GM19193 (cell line): ENCODE measurements around the gene NTM.

Source experiments
- POLR2A ChIP-seq: IDR thresholded peaks from 4 replicates; pipeline ENCODE4 v1.6.1; 2011; ENCODE audit not compliant: insufficient read depth, insufficient read length; ENCODE audit errors: extremely low read depth

Gene NTM

DNA sequence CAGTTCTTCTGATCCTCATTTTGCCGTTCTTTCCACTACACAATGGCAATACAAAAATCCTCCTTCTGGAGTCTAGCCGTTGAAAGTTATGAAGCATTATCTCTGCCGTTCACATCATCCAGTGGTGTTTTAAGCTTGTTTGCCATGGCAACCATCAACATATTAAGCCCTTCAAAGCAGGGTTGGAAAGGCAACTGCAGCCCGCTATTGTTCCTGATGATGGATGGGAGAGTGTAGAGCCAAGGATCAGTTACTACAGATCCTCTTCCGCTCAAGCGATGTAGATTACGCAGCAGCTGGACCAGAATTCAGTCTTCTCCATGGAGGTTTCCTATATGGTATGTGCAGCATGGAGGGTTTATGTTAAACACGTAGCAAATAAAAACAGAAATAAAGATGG, 352.7 kb downstream of the NTM start:
- TF ChIP-seq POLR2A, result no peak

DNA sequence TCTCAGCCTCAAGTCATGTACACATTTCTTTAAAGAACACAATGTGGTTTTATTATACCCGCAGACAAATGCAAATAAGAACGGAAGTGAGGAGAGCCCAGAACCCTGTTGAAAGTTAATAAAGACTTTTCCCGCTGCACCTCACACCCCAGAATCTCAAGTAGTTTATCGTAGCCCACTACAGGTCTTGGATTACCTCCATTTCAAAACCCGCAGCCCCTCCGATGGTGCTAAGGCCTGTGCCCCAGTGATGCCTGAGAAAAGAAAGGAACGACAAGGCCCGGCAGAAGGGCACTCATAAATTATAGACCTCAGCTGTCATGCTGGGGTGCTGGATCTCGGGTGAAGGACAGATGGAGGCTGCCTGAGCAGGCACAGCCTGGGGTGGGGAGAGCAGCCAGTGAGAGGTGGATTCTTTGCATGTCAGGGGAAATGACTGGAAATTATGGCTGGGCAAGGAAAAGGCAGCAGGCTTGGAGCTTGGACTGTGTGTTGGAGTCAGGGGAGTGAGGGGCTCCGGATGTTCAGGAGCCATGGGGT, 354.1 kb downstream of the NTM start:
- TF ChIP-seq POLR2A, result no peak

DNA sequence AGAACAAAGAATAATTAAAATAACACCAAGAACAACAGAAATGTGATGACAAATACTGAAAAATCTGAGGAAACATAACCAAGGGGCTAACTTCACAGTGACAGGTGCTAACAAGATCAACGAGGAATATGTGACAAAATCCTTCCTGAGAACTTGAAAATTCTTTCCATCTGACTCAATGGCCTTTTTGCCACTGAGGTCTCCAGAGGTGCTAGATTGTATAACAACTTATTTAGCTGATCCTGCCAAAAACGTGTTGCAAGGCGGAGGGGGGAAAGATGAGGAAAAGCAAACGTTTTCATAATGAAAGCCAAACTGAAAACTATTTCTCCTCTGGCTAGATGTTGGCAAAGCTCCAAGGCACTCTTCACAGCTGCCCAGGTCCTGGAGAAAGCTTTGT, 364.5 kb downstream of the NTM start:
- TF ChIP-seq POLR2A, result no peak

DNA sequence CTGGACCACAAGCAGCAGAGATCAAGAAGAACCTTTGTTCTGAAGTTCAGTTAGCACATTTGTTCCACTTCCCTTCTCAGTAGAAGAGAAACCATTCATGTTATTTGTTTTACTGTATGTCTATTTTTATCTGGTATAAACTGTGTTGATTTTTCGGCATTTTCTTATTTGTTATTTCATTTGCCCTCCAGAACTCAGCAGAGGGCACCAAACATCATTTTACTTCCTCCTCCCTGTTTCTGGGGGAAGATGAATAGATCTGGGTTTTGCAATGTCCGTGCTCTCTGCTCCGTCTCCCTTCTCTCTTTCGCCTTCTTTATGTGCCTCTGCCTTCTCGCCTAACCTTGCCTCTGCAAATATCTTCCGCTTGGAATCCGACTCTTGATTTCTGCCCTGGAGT, 366.9 kb downstream of the NTM start:
- TF ChIP-seq POLR2A, result no peak

DNA sequence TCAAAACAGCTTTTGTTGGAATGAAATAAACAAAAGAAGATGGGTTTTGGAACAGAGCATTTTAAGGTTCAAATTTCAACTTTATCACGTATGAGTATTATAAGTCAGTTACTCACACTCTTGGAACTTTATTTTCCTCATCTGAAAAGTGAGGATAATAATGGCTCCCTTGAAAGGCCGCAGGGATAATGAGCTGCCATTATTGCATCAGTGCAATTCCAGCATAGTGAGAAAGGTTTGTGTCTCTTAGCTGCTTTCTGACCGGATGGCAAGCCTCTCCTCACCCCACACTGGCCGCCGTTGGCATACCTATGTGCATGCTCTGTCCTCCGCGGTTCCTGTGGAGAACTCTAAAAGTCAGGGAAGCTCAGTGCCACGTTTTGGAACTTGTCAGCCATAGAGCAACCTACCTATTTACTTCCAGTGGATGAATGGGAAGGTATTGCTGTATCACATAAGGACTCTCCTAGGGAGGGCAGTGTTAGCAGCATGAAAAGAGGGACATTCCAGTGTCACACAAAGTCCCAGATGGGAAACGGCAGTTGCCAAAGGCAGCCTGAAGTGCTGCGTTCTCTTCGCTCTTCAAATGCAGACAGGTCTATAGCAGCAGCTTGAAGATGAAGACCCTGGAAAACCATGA, 368.9 kb downstream of the NTM start:
- TF ChIP-seq POLR2A, result no peak

DNA sequence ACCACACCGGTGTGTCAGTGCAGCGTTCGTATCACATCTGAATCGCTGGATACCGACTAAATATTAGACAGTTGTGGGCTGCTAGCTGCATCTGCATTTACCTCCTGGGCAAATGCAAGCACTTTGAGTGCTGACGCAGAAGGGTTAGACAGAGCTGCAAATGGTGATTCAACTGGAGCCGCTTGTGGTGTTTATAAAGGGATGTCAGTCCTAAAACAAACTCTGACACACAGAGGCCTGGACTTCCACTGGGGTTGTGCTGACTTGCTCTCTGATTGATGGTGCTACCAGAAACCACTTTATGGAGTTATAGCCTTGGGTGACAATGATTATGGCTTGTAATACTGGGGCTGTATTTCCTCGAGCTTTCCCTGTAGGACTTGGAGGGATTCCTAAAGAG, 374.4 kb downstream of the NTM start:
- TF ChIP-seq POLR2A, result no peak

DNA sequence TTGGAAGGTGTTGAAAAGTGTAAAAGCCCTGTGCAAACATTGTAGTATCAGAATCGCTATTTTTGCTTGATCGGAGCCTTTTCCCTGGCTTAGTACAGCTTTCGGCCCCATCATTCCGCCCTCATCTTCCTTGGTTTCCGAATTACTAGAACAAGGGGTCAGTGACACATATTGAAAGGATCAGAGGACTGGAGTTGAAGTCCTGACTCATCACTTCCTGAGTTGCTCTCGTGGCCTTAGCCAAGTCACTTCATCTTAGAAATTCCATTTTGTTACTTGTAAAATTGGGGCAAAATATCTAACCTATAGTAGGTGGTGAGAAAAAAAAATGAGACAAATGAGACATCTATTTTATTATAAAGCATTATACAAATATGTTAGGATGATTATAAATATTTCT, 375.0 kb downstream of the NTM start:
- no peak for TF ChIP-seq POLR2A

DNA sequence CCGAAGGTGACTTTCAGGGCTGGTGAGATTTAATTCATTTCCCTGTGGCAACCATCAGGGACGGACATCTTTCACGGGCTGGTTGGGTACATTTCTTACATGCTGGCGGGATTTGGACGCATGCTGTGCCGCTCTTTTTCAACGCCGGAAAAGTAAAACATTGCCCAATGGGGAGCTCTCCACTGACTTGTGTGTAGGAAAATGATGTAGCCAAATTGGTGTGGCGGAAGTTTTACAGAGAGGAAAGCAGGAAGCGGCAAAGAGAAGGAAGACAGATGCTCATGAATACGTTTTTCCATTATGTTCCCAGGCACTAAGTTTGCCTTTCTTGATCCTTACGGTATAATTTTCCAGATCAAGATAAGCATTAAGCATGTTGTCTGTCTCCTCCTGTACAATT, 375.8 kb downstream of the NTM start:
- TF ChIP-seq POLR2A, result no peak

DNA sequence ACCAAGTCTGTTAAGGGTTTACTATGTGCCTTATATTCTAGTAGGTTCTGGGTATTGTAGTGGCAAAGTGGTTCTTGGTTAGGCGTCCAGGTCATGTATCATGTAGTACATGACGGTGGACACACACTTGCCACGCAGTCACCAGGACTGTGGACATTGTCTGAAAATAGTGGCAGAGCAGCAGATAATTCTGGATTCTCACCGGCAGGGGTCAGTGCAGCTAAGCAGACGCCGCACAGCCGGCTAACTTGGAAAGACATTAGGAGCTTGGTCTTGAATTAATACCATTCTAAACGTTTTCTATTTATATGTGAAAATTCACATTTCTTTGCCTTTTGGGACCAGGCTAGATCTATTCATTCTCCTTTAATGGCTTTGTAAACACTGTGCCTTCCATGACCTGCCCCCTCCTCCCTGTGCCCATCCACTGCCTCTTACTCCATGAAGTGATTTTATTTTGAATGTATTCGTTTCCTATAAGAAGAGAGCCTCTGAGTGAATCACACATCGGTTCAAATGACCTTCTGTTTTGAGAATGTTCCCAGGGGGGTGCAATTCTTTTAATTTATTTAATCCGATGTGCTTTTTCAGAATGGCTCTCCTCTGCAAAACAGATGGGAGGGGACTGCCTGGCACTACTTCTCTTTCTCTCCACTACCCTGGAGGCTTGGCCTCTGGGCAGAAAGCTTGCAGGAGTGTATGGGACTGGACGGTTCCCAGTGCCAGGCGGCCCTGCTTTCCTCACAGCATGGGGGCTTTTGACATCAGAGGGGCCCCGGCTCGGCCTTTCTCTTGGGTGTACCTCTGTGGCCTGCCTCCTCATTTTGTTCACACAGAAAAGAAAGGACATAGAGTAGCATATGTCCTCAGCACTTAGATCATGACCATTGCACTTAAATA, 378.0 kb downstream of the NTM start:
- TF ChIP-seq POLR2A, result no peak

DNA sequence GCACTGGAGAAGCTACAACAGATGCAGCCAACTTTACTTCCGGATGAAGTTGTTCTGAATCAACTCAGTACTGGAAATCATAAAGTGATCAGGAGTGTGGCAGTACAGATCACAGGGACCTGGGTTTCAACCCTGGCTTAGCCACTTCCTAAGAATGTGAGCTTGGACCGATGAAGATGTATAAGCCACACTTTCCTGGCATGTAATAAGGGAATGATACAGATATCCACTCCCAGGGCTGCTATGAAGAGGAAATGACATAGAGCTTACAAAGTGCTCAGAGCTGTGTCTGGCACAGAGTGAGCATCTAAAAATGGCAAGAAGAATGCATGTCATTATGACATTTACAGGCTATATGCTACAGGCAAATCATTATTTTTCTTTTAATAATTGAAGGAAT, 378.7 kb downstream of the NTM start:
- no peak for TF ChIP-seq POLR2A

DNA sequence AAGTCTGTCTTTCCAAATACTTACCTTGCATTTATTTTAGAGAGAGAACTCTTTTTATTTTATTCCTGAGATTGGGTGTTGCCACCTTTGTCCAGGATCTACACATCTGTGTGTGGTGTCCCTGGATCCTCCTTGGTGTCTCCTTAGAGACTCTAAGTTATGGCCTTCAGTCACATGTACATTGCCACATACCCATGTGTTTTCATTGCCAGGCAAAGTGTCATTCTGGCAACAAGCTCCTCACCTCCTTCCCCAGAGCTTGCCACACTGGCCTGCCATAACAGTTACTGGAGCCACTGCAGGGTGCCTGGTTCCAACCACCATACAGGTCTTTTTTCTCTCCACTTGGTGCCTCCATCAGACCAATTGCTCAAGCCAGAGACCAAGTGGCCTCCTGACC, 379.7 kb downstream of the NTM start:
- TF ChIP-seq POLR2A, result no peak

DNA sequence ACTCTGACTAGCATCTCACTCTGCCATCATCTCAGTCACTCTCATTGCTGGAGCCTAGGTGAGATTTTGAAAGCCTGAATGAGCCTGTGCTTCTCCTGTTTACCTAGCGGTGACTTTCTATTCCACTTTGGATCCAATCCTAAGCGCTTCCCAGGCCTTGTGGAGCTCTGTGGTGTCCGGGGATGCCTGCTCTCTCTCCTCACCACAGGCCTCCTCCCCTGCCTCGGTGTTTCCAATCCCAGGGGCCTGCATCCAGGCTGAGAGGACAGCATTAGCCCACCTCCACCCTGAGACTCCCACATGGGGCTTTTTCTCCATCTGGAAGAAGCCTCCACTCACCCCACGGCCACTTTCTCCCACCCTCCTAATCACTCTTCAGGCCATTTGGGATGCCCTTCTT, 380.3 kb downstream of the NTM start:
- TF ChIP-seq POLR2A, result no peak

DNA sequence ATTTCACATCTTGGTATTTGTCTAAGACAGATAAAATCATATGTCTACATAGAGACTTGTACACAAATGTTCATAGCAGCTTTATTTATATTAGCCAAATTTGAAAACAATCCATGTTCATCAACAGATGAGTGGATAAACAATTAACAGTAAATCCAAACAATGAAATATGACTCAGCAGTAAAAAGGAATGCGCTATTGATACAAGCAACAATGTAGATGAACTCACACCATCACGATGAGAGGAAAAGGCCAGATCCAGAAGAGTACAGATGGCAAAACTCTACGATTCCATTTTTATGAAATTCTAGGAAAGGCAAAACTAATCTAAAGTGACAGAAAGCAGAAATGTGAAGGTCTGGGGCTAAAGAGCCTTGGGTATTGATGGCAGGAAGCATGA, 384.3 kb downstream of the NTM start:
- no peak for TF ChIP-seq POLR2A

DNA sequence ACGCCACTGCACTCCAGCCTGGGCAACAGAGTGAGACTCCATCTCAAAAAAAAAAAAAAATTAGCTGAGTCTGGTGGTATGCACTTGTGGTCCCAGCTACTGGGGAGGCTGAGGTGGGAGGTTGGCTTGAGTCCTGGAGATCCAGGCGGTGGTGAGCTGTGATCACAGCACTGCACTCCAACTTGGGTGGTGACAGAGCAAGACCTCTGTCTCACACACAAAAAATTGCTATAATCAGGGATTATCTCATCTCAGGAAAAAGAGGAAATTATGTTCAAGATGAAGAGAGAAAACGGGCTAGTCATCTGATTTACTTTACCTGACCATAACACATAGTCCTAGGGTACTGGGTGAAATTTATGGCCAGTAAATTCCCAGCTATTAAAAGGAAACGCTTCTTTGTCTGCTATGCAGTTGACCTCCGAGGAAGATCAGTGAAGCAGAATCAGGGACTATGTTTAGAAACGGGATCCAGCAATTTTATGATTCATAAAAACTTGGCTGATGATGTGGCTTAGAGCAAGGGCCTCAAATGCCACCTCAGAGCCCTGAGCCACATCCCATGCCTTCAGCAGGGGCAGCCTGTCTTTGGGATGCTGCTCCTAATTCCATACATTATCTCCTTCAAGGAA, 386.2 kb downstream of the NTM start:
- TF ChIP-seq POLR2A, result no peak

DNA sequence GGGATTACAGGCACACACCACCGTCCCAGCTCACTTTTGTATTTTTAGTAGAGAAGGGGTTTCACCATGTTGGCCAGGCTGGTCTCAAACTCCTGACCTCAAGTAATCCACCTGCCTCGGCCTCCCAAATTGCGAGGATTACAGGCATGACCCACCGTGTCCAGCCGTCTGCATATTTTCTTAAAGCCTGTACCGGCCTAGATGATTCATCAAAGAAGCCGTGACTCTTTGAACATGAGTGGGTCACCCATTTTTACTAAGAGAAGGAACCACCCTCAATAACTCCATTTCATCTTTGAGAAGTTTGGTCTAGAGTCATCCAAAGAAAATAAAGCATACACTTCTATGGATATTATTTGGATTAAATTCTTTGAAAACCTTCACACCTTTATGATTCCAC, 388.3 kb downstream of the NTM start:
- no peak for TF ChIP-seq POLR2A
